Hematopoietic multipotent progenitor cell treated with erythropoietin and hydrocortisone succinate and interleukin-3 and kit ligand, for 17 days (in vitro differentiated cells): ENCODE measurements around the gene PRRT2.

ENCODE experiments used
- DNase-seq: peaks from one replicate; pipeline ENCODE4 v3.0.0-alpha.2; 2015; ENCODE audit warnings: low spot score

Gene PRRT2

DNA sequence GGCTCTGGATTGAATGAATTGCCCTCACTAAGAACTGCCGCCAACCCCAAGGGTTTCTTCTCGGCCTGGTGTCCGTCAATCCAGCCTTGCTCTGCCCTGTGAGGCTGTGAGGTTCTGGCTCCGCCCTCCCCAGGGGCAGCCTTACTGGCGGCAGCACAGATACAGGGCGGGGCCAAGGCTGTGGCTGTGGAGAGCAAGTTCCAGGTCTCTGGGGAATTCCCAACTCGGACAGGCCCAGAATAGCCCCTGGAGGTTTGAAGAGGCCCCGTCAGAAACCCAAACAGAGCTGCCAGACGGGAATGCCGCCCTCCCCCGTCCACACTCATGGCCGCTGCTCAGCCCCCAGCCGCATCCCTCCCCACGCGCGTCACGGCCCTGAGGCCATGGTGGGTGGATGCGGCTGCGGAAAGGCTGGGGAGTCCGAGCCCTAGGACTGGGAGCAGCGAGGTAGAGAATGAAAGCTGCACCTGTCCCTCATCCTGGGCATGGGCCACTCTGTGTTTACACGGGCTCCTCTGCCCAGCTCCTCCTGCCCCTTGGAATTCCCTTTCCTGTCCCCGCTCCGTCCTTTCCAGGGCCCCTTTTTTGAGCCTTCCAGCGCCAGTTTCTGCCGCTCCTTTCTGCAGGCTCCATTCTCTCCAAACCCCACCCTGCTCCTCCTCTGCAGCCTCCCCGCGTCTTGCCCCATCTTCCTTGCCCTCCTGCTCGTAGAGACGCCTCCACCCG, 660 bp upstream of the PRRT2 start:
- DNase-seq, result peak; percentile 88

DNA sequence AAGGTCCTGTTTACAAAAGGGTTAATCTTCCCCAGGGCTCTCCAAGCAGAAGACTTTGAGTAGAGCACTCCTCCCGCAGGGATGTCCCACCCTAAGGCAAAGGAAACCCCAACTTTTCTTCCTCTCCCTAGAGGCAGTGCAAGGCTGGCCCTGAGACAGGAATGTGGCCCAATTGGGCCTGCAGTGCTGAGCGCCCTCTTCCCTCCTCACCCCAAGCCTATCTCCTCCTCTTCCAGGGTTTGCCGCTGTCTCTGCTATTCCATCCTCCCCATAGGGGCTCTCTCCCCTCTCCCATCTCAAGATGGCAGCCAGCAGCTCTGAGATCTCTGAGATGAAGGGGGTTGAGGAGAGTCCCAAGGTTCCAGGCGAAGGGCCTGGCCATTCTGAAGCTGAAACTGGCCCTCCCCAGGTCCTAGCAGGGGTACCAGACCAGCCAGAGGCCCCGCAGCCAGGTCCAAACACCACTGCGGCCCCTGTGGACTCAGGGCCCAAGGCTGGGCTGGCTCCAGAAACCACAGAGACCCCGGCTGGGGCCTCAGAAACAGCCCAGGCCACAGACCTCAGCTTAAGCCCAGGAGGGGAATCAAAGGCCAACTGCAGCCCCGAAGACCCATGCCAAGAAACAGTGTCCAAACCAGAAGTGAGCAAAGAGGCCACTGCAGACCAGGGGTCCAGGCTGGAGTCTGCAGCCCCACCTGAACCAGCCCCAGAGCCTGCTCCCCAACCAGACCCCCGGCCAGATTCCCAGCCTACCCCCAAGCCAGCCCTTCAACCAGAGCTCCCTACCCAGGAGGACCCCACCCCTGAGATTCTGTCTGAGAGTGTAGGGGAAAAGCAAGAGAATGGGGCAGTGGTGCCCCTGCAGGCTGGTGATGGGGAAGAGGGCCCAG, 1.0 kb downstream of the PRRT2 start:
- no peak for DNase-seq

DNA sequence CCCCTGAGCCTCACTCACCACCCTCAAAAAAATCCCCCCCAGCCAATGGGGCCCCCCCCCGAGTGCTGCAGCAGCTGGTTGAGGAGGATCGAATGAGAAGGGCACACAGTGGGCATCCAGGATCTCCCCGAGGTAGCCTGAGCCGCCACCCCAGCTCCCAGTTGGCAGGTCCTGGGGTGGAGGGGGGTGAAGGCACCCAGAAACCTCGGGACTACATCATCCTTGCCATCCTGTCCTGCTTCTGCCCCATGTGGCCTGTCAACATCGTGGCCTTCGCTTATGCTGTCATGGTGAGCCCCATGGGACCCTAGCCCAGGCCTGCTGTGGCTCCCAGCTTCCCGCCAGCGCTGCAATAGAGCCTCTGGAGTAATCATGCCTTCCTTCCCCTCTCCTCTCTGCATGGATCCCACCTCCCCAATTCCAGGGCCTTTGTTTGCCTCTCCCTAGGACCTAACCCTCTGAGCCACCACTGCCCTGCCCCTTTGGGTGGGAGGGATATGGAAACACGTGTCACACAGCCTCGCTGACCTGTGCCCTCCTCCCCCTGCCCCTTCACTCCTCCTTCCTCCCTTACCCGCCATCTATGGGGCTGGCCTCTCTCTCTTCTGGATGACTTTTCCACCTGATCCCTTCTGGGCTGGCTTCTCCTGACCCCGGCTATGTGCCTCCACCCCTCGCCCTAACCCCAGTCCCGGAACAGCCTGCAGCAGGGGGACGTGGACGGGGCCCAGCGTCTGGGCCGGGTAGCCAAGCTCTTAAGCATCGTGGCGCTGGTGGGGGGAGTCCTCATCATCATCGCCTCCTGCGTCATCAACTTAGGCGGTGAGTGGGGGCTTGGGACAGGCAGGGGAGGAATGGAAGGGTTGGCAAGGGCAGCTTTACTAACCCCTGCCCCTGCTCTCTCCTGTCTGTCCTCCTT, 1.9 kb downstream of the PRRT2 start:
- DNase-seq, result no peak

DNA sequence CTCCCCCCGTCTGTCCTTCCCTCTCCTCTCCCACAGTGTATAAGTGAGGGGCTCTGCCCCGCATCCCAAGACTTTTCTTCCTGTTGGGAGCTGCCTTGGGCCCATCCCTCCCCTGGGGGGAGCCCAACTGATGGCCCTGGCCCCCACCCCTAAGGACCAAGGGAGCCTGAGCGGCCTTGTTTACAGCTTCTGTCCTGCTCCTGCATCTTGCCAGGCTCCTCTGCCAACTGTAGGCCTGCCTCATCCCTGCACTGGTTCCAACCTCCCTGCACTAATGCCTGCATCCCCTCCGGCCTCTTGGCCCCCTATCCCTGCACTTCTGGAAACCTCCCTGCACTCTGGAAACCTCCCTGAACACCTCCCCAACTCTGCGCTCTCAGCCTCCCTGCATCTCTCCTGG, 2.6 kb downstream of the PRRT2 start:
- DNase-seq, result no peak

DNA sequence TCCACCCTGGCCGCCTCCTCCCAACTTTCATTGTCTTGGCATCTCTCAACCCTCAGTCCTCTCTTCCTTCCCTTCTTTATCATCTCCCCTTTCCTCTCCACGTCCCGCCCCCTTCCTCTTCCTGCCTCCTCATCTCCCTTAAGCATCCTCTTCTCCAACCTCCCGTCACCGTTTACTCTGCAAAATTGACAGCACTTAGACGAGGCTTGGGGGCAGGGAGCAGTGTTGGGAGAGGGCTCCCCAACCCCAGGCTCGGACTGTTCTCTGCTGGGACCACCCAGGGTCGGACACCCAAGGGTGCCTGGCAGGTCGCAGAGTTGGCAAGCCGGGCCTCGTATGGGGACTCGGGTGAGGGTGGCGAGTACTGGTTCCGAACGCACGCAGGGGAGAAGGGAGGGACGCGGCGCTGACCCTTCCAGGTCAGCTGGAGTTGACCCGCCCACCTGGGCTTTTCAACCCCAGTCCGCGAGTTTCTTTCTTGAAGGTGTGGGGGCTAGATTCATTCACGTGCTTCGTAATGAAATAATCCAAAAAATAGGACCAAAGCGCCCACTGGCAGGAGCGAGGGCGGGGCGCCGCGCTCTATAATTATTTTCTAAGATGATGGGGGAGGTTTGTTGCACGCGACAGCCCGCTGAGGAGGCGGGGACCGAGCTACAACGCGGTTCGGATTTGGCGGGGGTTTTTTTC, 3.2 kb downstream of the PRRT2 start:
- no peak for DNase-seq

DNA sequence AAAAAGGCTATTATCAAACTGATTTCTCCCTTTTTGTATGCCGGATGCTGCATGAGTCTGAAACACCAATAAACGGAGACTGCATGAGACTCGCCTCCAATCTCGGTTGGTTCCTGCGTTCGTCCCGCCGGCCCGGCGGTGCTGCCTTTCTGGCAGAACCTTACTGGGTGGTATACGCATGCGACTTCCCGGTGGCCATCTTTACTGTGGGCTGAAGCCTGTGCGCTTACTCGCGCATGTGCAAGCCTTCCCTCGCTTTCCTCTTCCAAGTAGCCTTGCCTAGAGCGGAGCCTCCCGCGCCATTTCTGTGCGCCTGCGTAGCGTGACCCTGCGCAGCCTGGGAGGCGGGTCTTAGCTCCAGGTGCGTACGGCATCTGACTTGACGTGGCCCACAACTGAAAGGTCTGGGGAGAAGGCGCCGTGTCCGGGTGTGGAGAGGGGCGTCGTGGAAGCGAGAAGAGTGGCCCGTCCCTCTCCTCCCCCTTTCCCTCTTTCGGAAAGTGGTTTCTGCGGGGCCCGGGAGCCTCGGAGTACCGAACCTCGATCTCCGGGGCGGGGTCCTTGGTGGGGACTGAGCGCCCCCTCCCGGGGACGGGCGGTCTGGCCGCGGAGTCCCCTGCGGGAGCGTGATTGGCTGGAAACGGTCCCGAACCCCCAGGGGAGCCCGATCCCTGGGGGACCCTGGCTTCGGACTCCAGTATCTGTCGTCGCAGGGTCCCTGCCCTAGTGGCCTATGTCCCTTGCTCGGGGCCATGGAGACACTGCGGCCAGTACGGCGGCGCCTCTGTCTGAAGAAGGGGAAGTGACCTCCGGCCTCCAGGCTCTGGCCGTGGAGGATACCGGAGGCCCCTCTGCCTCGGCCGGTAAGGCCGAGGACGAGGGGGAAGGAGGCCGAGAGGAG, 4.0 kb downstream of the PRRT2 start, which contains the start of gene PAGR1:
Gene PAGR1, plus strand, starts transcription at position 360 of the 901 bp plus-strand sequence. Its CDS starts 374 bp downstream, at position 734.
- DNase-seq, result peak; percentile 97

DNA sequence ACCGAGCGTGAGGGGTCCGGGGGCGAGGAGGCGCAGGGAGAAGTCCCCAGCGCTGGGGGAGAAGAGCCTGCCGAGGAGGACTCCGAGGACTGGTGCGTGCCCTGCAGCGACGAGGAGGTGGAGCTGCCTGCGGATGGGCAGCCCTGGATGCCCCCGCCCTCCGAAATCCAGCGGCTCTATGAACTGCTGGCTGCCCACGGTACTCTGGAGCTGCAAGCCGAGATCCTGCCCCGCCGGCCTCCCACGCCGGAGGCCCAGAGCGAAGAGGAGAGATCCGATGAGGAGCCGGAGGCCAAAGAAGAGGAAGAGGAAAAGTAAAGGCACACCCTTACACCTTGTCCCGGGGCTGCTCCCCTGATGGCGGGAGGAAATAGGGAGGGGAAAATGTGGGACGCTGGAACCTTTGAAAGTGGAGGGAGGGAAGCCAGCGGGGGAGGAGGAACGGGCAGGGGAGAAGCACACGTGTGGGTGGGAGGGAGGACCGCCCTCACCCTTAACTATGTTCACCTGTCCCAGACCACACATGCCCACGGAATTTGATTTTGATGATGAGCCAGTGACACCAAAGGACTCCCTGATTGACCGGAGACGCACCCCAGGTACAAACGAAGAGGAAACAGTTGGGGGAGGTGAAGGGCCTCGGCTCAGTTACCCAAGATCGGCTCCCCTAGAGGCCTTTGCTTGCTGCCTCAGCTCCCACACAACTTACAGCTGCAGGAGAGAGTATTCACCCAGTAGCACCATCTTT, 4.9 kb downstream of the PRRT2 start:
- DNase-seq, result no peak

DNA sequence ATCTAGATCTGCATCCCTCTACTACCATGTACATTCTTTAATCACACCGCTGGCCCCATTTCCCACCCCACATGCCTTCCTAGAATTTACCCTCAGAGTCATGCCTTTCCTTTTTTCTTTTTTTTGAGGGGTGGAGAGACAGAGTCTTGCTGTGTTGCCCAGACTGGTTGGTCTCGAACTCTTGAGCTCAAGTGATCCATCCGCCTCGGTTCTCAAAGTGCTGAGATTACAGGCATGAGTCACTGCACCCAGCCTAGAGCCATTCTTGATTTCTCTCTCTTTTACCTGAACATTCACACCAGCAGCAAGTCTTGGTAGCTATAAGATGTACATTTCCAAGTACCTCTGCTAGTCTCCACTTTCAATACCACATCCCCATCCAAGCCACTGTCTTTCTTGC, 6.1 kb downstream of the PRRT2 start:
- DNase-seq, result no peak

DNA sequence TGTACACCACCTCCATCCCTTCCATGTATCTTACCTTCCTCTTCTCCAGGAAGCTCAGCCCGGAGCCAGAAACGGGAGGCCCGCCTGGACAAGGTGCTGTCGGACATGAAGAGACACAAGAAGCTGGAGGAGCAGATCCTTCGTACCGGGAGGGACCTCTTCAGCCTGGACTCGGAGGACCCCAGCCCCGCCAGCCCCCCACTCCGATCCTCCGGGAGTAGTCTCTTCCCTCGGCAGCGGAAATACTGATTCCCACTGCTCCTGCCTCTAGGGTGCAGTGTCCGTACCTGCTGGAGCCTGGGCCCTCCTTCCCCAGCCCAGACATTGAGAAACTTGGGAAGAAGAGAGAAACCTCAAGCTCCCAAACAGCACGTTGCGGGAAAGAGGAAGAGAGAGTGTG, 7.5 kb downstream of the PRRT2 start:
- no peak for DNase-seq

DNA sequence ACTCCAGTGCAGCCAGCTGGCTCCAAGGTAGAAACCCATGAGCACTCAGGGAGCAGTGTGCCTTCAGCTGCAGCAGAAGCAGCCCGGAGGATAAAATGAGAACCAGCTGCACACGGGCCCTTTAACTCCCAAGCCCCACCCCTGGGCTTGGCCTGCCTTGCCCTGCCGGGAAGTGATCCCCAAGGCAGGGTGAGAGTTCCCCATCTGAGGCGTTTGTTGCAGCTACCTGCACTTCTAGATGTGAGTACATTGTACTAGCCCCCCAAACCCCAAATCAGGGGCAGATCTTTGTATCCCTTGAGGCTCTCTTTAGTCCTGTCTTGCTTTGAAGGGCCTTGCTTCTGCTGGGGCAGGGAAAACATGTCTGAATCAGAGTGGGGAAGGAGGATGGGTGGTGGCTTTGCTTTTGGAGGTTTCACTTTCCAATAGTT, 8.3 kb downstream of the PRRT2 start, which contains the start of gene MVP:
Gene MVP, plus strand, starts transcription at position 192 of the 431 bp plus-strand sequence. CDS start 10,088 bp downstream, outside the sequence.
- peak; percentile 66 for DNase-seq

DNA sequence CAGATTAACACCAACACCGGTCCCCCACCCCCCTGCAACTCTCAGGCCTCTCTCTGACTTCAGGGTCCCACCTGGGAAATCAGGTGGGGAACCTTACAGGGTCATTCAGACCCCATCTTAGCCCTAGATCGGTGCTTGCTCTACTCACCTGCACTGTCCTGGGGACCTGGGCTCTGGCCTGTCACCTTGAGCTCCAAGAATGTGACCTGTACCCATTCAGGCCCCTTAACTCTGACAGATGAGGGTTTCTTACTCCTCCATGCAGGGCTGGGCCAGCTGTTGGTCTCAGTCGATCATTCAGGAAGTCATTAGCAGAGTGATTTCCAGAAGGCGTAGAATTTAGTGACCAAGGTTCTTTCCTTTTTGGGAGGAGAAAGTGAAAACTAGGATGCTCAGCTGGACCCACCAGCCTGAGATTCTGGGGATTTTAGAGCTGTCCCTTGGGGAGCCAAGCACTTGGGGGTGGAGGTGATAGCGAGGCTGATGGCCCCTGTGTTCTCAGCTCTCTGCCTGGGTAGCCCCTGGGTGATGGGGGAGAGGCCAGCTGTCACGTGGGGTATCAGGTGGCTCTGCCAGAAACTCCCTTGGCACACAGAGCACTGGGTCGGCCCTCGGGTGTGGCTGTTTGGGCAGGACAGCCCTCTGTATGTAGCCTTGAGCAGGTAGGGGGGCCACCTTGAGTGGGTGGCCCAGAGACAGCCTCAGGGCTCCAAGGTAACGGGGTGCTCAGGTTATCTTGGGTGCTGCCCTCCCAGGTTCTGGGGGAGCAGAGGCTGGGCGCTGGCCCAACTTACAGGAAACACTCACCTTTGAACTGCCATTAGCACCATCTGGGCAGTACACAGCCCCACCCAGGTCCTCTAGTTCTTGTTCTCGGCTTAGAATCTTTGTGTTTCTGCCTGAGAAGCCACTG, 9.0 kb downstream of the PRRT2 start:
- peak; percentile 49 for DNase-seq

DNA sequence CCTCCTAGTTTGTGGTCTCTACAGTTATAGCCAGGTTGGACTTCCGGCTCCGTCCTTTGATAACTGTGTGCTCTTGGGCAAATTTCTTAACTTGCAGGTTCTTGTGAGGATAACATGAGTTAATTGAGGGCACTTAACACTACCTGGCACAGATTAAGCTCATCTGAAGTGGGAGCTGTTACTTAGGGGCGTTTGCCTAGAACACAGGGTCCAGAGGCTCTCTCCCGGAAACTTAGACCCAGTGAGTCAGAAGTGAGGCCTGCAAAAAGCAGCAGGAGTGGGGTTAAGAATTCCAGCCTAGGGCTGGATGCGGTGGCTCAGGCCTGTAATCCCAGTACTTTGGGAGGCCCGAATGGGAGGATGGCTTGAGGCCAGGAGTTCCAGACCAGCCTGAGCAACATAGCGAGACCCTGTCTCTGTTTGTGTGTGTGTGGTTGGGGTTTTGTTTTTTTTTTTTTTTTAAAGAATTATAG, 9.7 kb downstream of the PRRT2 start:
- no peak for DNase-seq

DNA sequence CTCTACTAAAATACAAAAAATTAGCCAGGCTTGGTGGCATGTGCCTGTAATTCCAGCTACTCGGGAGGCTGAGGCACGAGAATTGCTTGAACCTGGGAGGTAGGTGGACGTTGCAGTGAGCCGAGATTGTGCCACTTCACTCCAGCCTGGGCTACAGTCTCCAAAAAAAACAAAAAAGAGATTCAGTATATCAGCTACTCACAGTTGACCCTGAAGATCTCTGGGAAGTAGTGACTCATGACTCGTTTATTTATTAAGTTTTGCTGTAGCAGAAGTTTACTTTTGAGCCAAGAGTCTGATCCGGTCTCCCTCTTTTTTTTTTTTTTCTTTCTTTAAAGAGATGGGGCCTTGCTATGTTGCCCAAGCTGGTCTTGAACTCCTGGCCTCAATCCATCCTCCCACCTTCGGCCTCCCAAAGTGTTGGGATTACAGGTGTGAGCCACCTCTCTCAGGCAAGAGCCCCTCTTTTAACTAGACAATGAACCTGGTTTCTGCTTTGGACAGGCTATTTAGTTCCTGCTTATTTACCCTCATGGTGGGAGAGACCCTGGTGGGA, 12.7 kb downstream of the PRRT2 start:
- DNase-seq, result no peak

DNA sequence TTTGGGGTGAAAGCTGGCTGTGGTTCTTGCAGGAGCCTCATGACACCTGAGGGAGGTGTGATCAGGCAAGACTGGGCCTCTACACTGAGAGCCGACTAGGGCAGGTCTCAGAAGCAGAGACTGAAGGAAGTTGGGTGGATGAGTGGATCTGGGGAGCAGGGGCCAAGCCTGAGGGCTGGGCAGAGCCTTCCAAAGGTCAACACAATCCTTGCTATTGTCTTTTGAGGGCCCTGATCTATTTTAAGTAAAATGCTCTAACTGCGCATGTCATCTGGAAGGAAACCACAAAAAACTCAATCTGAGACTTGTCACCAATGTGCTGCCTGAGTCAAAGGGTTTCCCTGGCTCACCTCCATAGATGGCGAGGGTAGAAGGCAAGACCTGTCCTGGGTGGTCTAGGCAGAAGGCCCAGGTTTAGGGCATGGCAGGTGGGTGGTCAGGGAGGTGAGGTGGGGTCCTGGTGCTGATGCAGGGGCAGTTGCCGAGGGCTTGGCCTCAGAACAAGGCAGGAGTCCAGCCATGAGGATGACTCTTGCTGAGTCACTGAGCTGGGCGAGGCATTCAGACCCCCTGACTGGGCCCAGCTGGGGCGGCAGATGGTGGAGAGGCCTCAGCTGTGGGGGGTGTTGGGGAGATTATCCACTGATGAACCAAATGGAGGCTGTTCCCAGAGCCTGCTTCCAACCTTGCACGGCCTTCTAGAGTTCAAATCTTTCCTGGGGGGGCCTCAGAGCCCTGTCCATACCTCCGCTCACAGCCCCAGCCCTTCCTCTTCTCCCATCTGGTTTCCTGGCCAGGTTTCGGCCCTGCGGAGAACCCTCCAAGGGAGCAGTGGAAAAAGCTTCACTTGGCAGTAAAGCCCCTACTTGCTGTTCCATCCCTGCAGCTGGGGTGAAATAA, 13.4 kb downstream of the PRRT2 start:
- no peak for DNase-seq

DNA sequence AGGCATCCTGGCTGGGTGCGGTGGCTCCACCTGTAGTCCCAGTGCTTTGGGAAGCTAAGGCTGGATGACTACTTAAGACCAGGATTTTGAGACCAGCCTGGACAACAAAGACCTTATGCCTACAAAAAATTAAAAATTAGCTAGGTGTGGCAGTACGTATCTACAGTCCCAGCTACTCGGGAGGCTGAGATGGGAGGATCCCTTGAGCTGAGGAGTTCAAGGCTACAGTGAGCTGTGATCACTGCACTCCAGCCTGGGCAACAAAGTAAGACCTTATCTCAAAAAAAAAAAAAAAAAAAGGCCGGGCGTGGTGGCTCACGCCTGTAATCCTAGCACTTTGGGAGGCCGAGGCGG, 14.3 kb downstream of the PRRT2 start:
- no peak for DNase-seq

DNA sequence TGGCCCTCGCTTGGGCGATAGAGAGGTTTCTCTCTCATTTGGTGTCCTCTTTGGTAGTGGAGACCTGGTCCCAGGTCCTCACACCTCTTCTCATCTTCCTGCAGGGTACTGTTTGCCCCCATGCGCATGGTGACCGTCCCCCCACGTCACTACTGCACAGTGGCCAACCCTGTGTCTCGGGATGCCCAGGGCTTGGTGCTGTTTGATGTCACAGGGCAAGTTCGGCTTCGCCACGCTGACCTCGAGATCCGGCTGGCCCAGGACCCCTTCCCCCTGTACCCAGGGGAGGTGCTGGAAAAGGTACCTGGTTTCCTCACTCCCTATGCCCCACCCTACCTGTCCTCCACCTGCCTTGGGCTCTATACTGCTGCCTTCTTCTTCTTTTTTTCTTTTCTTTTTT, 18.8 kb downstream of the PRRT2 start:
- DNase-seq, result no peak

DNA sequence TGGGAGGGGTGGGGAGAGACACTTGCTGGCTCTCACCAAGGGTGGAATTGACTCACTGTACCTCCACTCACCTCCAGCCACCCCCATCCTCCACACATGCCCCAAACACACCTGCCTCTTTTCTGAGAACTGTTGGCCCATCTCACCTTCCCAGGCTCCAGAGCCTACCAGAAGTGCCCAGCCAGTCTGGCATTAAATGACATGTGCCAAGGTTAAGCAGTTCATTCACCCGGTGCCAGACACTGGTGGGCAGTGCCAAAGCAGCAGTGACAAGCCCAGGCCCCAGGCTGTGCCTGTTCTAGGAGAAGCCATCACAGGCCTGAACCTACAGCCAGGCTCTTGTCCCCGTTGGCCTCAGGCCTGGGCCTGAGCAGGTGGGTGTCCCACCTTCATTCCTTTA, 19.5 kb downstream of the PRRT2 start:
- no peak for DNase-seq
